Stimulated activated CD4-positive, alpha-beta T cell treated with anti-CD3 and anti-CD28 coated beads, Interleukin-12 subunit alpha, Interleukin-12 subunit beta, amount 100 ng/mL, for 48 hours (primary cell): Measurements from ENCODE around the gene DLEC1.
"Not testable (repeated sequence)": the region's sequence is repeated elsewhere in the genome, so short reads cannot be mapped to it uniquely, and the experiment has no call there.

Experiments
- DNase-seq, 3 donors: peaks; one replicate each; pipeline ENCODE4 v3.0.0-alpha.2; 2020; ENCODE audit warnings: low read depth in 2 of 3, low spot score in 1 of 3

Gene DLEC1

GRCh38 chr3:38017445-38018295 lies 21.3 kb upstream of the DLEC1 start:
- no peak for DNase-seq

GRCh38 chr3:38018296-38019266 lies 20.4 kb upstream of the DLEC1 start:
- no peak for DNase-seq

DNA sequence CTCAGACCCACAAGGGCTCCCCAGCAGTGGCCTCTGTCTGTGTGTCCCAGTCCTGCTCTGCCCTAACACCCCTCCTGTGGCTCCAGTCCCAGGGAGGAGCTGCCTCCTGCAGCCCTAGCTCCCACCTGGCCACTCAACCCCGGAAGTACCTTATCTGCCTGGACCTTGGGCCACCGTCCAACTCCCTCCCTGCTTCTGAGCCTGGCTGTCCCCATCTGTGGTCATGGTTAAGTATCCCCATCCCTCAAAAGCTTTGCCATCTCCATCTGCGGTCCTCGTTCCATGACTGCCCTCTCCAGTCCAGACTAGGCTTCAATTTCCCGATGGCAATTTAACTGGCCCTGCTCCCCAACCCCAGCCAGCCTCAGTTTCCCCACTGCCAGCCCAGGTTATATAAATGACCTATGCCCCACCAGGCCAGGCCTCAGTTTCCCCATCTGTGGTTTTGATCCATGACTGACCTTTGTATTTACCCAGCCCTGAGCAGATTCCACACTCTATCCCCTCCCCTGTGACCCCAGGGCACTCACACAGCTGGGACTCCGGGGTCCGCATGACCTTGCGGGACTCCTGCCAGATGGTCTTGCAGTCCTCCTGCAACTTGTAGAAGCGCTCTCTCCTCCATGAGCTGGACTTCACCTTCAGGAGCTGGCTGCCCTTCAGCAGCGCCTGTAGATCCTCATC lies 19.2 kb upstream of the DLEC1 start:
- DNase-seq = no peak

GRCh38 chr3:38020342-38020726 lies 18.7 kb upstream of the DLEC1 start:
- no peak for DNase-seq

DNA sequence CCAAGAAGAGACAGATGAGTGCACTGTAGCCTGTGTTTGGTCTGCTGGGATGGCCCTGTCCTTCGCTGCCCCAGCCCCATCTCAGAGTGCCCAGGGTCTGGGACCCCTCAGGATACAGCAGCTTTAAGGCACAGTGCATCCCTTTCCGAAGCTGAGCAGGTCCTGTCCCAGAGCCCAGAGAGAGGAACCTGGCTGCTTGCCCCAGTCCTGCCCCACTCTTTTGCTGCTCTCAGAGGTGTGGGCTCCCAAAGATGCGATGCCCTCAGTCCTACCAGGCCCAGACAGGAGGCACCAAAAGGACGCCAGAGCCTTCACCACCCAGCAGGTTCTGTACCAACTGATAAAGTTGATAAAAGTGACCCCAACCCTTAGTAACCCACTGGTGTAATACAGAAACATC lies 17.8 kb upstream of the DLEC1 start:
- DNase-seq = no peak

DNA sequence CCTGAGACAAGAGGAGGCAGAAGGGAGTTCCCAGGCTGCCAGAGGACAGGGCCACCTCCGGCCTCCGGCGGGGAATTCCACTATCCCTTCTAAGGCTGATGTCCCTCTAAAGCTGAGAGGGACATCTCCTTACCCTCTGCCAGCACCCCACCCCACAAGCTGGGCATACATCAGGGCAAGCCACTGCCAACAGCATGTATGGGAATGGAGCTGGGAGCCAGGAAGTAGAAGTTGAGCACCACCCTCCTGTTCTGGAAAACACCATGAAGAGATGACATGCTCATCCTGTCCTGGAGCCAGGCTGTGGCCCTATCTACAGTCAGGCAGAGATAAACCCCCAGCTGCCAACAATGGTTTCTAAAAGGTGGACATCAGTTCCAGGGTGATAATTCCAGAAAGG lies 16.7 kb upstream of the DLEC1 start:
- DNase-seq = no peak

DNA sequence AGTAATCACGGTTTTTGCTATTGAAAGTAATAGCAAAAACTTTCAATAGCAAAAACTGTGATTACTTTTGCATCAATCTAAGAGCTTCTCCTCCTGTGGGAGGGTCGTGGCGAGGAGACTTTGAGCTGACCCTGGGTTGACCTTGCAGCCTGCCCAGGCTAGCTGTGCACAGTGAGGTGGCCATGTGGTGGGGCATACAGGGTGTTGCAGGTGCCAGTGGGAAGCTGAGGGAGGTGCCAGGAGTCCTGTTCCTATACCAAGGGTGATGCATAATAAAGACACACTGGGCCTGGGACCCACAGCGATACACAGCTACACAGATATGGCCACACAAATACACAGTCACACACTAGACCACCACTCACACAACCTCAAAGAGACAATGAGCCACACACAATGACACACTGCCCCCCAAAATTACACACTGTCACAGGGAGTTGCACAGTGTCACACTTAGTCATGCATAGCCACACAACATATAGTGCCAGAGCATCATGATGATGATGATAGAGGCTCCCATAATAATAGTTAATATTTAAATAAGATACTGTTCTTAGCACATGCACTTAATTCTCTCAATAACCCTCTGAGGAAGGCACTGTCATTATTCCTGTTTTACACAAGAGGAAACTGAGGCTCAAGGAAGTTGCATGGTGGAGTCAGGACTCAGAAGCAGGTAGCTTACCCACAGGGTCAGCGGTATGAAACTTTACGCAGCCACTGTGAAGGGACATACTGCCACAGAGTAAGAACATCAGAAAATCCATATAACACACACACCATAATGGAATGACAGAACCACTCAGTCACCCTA lies 15.9 kb upstream of the DLEC1 start:
- DNase-seq = no peak

DNA sequence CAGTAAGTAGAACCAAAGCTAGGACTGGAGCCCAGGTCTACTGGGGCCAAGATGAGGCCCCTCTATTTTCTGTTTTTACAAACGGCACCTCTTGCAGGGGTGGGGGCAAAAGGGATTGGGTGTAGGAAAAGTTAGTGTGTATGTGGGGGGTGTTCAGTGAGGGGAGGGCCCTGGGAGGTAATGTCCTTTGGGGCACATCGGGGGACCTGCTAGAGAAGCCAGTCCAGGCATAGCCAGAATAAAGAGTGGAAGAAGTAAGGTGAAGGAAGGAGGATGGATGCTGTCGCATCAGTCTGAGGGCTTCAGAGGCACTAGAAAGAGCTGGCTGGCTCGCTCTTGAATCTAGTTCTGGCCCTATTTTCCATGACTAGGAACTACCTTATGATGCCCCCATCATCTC lies 12.2 kb upstream of the DLEC1 start:
- no peak for DNase-seq

DNA sequence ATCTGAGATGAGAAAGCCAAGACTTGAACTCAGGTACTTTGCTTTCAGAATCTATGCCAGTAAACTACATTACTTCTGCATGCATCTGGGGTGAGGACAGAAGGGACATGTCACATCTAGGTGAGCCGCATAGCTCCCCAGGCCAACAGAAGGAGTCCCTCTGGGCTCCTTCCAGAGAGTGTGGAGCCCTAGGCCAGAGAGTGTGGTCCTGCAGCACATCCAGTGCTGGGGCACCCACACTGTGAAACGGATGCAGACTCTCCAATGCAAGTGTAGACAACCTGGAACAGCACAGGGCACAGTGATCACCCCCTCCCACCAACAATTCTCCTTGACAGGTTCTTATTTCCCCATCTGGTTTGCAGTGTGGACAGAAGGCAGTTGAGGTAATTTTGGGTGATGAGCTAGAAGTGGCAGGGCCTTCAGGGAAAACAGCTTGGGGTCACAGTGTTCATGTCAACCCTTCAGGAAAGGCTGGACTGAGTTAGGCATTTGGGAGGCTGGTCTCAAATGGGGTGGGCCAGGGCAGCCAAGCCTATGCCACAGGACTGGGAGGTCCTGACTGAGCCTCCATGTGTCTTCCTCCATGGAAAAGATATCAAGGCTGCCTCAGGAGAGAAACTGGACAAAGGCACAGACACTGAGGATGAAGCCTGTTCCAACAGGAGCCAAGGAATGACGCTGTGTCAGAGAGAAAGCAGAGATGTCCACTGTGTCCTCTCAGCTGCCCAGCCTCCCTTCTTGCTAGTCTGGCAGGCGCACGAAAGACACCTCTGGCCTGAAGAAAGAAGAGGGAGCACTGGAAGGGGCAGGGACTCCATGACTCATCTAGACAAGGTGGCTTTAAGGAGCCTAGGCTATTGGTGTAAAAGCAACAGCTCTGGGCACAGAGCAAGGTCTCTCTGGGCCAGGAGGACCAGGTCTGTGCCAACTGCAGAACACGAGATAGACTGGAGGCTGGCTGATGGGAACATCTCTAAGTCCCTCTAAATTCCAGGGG lies 11.2 kb upstream of the DLEC1 start:
- no peak for DNase-seq

DNA sequence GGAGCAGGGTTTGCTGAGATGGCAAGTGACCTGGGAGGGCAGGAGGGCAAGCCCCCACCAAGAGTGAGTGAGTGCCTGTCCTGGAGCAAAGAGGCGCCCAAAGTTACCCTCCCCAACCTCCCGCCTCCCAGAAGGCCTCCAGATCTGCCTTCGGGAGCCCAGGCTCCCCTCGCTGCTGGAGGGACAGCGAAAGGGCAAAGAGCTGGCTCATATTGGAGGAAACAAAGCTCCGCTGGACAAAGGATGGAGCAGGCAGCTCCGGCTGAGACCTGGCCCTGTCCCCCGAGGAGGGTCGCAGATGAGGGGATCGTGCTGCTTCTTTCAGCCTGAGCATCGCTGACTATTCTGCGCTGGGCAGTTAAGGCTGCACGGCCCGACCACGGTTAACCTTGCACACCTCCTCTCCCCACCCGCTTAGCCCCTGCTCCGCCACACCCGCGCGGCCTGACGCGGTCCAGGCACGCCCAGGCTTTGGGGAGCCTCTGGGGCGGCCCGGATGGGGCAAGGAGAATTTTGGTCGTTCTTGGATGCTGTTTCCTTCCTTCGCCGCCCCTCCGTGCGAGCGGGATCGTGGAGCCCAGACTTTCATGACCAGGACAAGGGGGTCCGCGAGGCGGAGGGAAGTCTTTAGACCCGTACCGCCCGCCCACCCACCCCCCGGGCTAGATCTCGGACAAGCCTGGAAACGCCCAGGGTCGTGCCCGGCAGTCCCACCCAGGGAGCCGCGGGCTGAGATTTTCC lies 10.2 kb upstream of the DLEC1 start:
- no peak for DNase-seq

DNA sequence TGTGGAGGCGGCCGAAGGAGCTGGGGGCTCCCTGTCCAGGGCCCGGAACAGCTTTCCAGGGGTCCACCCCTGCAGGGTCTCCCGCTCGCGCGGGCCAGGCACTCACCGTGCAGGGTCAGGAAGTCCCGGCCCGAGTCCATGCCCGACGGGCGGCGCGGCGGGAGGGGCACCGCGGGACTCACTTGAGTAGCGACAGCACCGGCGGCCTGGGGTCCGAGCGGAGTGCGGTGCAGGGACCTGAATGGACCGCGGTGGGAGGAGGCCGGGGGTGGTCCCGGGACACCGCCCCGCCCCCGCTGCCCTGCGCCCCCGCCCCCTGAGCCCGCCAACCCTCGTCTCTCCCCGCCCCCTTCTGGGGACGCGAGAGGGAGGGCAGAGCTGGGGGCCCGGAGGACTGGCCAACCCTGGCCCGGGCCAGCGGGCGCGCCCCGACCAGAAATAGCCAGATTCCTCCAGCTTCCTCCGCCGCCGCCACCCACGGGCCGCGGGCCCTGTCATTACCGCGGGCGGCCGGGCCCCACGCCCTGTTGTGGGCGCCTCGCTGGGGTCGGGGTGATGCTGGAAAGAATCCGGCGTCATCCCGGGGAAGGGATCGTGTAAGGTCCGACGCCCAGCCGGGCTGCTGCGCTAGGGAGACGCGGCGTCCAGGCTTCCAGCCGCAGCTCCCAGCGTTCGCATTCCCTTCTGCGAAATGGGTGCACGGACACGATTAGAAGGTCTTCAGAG lies 9.4 kb upstream of the DLEC1 start, which contains the start of gene PLCD1:
Gene PLCD1 (minus strand): TSS at position 243 of the 726 bp plus-strand sequence. CDS start 103 bp downstream, at position 140.
- no peak for DNase-seq

DNA sequence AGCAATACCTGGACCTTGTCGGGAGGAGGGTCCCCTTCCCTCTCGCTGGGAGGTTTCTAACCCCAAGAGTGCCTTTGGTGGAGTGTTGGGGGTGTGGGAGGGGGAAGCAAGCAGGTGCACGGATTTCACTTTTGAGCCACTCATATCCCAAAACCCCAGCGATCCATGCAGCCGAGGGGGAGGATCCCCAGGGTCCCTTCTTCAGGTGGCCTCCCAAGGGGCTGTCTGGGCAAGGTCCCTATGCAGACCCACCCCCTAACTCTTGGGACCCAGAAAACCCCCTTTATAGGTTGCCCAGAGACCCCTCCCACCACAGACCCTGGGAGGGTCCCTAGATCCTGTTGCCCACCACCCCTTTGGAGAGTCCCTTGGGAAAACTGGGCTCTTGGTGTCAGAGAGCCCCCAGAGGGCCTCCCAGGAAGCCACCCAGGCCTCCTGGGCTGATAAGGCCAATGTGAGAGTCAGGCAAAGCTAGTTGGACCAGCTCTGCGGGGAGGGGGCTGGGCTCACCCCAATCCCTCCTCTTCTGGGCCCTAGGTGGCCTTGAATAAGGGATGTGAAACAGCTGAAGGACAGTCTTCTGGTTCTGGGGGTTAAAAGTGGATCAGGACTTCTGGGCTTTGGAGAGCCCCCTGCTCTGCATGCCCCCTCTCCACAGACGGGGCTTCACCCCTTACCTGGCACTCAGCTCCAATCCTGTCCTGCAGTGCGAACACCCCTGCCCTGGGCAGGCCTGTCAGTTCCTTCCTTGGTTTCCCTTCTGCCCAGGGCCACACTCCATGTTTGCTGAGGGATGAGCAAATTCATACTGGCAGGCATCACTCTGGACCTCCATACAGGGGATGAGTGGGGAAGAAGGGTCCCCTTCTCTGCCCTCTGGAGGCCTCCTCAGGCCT lies 8.6 kb upstream of the DLEC1 start:
- no peak for DNase-seq

DNA sequence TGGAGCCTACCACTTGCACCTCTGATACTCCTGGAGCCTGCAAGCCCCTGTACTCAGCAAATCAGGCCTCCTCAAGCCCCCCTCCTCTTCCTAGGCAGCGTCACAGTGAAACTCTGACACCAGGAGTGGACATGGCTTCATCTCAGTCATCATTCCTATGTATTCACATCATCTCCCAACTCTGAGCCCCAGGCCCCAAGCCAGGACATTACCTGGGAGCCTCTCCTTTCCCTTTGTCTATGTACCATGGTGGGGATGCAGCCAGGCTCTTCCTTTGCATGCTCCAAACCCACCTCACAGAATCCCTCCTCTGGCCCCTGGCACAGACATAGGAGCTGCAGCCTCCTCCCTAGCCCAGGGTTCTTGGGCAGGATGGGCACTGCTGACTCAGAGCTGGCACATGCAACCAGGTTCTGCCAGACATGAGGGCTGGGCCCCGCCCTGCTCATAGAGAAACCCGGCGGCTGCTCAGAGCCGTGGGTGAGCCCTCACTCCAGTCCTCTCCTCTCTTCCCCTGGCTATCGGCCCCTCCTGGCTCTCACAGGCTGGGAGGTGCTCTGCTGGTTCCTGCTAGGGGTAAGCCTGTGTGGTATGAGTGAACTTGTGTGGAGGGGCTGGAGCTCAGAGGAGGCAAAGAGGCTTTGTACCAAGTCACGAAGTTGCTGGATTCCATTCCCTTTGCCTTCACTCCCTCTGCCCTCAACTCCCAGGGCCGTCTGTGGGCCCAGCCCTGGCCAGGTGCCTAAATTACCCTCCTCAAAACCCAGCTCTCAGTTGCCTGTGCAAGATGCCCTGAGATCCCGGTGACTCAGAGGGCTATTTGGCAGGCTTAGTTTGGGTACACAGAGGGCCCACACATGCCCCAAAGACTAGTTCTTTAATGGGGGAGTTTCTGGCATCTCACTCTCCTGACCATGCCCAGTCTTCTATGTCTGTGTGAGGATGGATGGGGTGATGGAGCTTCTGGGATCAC lies 7.7 kb upstream of the DLEC1 start:
- peak in 2 of 3 donors; percentile 21 to 35 for DNase-seq

DNA sequence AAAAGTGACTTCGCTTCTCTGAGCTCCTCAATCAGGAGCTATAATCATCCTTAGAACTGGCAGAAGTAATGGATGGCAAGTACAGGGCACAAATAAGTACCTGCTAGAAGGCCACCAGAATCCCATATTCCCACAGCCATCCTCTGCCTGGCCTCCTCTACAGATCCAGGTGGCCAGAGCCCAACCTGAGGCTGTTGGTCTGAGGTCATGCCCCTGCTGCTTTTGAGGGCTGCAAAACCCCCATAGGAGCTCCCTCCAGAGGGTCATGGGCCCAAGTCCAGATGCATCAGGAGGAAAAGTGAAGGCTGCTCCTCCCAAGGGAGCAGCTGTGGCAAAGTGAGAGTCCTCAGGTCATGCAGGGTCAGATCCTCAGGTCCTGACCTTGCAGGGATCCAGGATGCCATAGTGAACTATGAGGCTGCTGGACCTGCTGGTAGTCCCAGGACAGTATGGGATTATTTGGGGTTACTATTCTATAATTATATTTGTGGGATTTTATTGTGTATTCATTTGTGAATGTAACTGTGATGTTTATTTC lies 6.6 kb upstream of the DLEC1 start:
- DNase-seq = no peak

DNA sequence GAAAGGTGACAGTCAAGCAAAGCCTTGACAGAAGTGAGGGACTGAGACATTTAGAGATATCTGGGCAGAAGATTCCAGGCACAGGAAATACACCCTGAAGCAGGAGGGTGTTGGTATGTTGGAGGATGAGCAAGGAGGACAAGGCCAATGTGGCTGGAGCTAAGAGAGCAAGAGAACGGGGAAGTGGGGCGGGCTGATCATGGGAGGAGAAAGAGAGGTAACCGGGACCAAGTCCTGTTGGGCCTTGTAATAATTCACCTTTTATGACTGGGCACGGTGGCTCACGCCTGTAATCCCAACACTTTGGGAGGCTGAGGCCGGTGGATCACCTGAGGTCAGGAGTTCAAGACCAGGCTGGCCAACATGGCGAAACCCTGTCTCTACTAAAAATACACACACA lies 5.4 kb upstream of the DLEC1 start:
- DNase-seq = not testable (repeated sequence)
